ENCODE results near the gene LUZP2. TPM values are rescaled to one million over a fixed set of nuclear protein-coding genes. Genes with fewer than 3 reads are reported as not detected.

The LUZP2 gene
- polyA plus RNA-seq, 1 of the 3 experiments (the other 2 are of a cell fraction): 0.03 TPM

DNA sequence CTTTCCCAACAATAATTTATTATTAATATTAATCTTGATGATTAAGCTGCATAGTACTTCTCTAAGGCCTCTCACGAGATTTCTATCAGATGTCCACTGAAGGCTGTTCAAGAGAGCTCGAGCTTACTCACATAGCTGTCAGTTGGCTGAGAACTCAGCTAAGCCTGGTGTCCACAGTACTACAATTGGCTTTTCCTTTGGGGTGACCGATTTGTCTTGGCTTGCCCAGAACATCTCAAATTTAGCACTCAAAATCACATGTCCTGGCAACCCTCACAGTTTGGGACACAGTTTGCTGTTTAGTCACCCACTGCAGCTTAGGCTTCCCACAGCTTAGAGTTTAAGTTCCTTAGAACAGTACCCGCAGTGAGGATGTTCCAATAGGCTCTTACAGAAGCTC lies 96.5 kb downstream of the LUZP2 start:
- no peaks in the 10 kb centered on the region for H3K9me3 ChIP-seq
- no peaks in the 10 kb centered on the region for H3K79me2 ChIP-seq (ENCODE audit: insufficient read depth)
- H3K4me3 ChIP-seq (ENCODE audit: low read depth in 2 of 2, low read length in 1 of 2): no peak overlapping the region
- ChIA-PET POLR2A (no interaction called here), CTCF (interaction anchor here (0.5 kb wide), 1 partner anchor 483 kb away, joined by 3 read pairs; no protein-coding TSS in a partner anchor)
- DNase-seq: no peak
- H3K27me3 ChIP-seq (ENCODE audit: insufficient read depth): no peaks in the 10 kb centered on the region
- peaks cover 21% of the 10 kb centered on the region for H3F3A ChIP-seq (replicated peaks; ENCODE audit: insufficient read depth)
- no peaks in the 10 kb centered on the region for H3K9me2 ChIP-seq
- peaks cover 0 to 24% of the 10 kb centered on the region in 2 experiments; a peak in 3 of 4 replicates for H3K4me1 ChIP-seq (ENCODE audit: control insufficient read depth in 1 of 2, insufficient read depth in 2 of 2, low read depth in 1 of 2, low read length in 1 of 2)
- 0 out of 2 replicates have a peak overlapping the region, but pooled peaks have one; percentile 11 for H3K4me2 ChIP-seq
- TF ChIP-seq MEF2A (IDR thresholded peaks at IDR 0.05; ENCODE audit: borderline replicate concordance, low read depth) (no peak), CHD2 (IDR thresholded peaks at IDR 0.05; ENCODE audit: low read length, partially characterized antibody) (no peak), RCOR1 (IDR thresholded peaks at IDR 0.05; ENCODE audit: low read length) (no peak), YY1 (IDR thresholded peaks at IDR 0.05; ENCODE audit: low read depth) (no peak), SMC3 (IDR thresholded peaks at IDR 0.05; ENCODE audit: low read depth, low read length) (no peak), RFX5 (IDR thresholded peaks at IDR 0.05; ENCODE audit: low read length) (no peak), TAF1 (IDR thresholded peaks at IDR 0.05; ENCODE audit: borderline replicate concordance, low read depth, low read length) (no peak), NFIC (IDR thresholded peaks at IDR 0.05; ENCODE audit: borderline replicate concordance) (no peak), FOXM1 (IDR thresholded peaks at IDR 0.05; ENCODE audit: low read depth) (no peak), TEAD4 (IDR thresholded peaks at IDR 0.05; ENCODE audit: borderline replicate concordance, insufficient read depth) (no peak), POLR2AphosphoS5 (IDR thresholded peaks at IDR 0.05; ENCODE audit: low read depth, low read length) (no peak), JUND (IDR thresholded peaks at IDR 0.05) (no peak), SIN3A (IDR thresholded peaks at IDR 0.05; ENCODE audit: borderline replicate concordance, low read depth, low read length) (no peak)
- TF ChIP-seq, protein P1, sequence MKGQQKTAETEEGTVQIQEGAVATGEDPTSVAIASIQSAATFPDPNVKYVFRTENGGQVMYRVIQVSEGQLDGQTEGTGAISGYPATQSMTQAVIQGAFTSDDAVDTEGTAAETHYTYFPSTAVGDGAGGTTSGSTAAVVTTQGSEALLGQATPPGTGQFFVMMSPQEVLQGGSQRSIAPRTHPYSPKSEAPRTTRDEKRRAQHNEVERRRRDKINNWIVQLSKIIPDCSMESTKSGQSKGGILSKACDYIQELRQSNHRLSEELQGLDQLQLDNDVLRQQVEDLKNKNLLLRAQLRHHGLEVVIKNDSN (IDR thresholded peaks at IDR 0.05; ENCODE audit: borderline replicate concordance, low read depth): no peak
- TF ChIP-seq, protein P2, sequence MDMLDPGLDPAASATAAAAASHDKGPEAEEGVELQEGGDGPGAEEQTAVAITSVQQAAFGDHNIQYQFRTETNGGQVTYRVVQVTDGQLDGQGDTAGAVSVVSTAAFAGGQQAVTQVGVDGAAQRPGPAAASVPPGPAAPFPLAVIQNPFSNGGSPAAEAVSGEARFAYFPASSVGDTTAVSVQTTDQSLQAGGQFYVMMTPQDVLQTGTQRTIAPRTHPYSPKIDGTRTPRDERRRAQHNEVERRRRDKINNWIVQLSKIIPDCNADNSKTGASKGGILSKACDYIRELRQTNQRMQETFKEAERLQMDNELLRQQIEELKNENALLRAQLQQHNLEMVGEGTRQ (IDR thresholded peaks at IDR 0.05; ENCODE audit: borderline replicate concordance, low read depth, low read length): no peak
- TF ChIP-seq, protein P3, sequence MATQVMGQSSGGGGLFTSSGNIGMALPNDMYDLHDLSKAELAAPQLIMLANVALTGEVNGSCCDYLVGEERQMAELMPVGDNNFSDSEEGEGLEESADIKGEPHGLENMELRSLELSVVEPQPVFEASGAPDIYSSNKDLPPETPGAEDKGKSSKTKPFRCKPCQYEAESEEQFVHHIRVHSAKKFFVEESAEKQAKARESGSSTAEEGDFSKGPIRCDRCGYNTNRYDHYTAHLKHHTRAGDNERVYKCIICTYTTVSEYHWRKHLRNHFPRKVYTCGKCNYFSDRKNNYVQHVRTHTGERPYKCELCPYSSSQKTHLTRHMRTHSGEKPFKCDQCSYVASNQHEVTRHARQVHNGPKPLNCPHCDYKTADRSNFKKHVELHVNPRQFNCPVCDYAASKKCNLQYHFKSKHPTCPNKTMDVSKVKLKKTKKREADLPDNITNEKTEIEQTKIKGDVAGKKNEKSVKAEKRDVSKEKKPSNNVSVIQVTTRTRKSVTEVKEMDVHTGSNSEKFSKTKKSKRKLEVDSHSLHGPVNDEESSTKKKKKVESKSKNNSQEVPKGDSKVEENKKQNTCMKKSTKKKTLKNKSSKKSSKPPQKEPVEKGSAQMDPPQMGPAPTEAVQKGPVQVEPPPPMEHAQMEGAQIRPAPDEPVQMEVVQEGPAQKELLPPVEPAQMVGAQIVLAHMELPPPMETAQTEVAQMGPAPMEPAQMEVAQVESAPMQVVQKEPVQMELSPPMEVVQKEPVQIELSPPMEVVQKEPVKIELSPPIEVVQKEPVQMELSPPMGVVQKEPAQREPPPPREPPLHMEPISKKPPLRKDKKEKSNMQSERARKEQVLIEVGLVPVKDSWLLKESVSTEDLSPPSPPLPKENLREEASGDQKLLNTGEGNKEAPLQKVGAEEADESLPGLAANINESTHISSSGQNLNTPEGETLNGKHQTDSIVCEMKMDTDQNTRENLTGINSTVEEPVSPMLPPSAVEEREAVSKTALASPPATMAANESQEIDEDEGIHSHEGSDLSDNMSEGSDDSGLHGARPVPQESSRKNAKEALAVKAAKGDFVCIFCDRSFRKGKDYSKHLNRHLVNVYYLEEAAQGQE (IDR thresholded peaks at IDR 0.05; ENCODE audit: low read depth, low read length): no peak
- TF ChIP-seq, protein P4, sequence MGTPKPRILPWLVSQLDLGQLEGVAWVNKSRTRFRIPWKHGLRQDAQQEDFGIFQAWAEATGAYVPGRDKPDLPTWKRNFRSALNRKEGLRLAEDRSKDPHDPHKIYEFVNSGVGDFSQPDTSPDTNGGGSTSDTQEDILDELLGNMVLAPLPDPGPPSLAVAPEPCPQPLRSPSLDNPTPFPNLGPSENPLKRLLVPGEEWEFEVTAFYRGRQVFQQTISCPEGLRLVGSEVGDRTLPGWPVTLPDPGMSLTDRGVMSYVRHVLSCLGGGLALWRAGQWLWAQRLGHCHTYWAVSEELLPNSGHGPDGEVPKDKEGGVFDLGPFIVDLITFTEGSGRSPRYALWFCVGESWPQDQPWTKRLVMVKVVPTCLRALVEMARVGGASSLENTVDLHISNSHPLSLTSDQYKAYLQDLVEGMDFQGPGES (IDR thresholded peaks at IDR 0.05; ENCODE audit: low read depth, low read length): no peak
- no peaks in the 10 kb centered on the region for H4K20me1 ChIP-seq (ENCODE audit: insufficient read depth)
- peak overlapping the region in 1 of 2 experiments; percentile 56; a peak in 2 of 4 replicates for H3K27ac ChIP-seq (ENCODE audit: low read depth in 2 of 2, low read length in 1 of 2)
- H3K36me3 ChIP-seq (replicated peaks in 1 of 2; ENCODE audit: control insufficient read depth in 1 of 2, insufficient read depth in 2 of 2, low read length in 1 of 2): no peaks in the 10 kb centered on the region
- H2AFZ ChIP-seq (ENCODE audit: low read depth): no peak overlapping the region
- 73% methylated on average over 4 of the region's 4 CpGs for WGBS (ENCODE audit: low lambda C conversion rate)
- no peak overlapping the region for H3K9ac ChIP-seq

Data from SK-N-SH (cell line).